Ishikawa (cell line): ENCODE measurements around the gene CLIC3.

Source experiments
- CEBPB ChIP-seq: IDR thresholded peaks from 2 replicates; pipeline ENCODE4 v1.6.1; 2012
- EGR1 ChIP-seq: IDR thresholded peaks from 2 replicates; pipeline ENCODE4 v1.6.1; 2012
- EP300 ChIP-seq: IDR thresholded peaks from 2 replicates; pipeline ENCODE4 v1.6.1; 2012; ENCODE audit warnings: borderline replicate concordance
- NFIC ChIP-seq: IDR thresholded peaks from 2 replicates; pipeline ENCODE4 v1.6.1; 2012
- RAD21 ChIP-seq: IDR thresholded peaks from 2 replicates; pipeline ENCODE4 v1.6.1; 2012; ENCODE audit warnings: low read depth
- TAF1 ChIP-seq: IDR thresholded peaks from 2 replicates; pipeline ENCODE4 v1.6.1; 2012; ENCODE audit warnings: low read depth, mild to moderate bottlenecking
- YY1 ChIP-seq: IDR thresholded peaks from 2 replicates; pipeline ENCODE4 v1.6.1; 2012; ENCODE audit warnings: low read depth
- ZBTB7A ChIP-seq: IDR thresholded peaks from 2 replicates; pipeline ENCODE4 v1.6.1; 2012; ENCODE audit warnings: low read depth
- TF ChIP-seq, protein P1 (sequence below): IDR thresholded peaks from 2 replicates; pipeline ENCODE4 v1.6.1; 2012; ENCODE audit warnings: low read depth, mild to moderate bottlenecking

DNA sequence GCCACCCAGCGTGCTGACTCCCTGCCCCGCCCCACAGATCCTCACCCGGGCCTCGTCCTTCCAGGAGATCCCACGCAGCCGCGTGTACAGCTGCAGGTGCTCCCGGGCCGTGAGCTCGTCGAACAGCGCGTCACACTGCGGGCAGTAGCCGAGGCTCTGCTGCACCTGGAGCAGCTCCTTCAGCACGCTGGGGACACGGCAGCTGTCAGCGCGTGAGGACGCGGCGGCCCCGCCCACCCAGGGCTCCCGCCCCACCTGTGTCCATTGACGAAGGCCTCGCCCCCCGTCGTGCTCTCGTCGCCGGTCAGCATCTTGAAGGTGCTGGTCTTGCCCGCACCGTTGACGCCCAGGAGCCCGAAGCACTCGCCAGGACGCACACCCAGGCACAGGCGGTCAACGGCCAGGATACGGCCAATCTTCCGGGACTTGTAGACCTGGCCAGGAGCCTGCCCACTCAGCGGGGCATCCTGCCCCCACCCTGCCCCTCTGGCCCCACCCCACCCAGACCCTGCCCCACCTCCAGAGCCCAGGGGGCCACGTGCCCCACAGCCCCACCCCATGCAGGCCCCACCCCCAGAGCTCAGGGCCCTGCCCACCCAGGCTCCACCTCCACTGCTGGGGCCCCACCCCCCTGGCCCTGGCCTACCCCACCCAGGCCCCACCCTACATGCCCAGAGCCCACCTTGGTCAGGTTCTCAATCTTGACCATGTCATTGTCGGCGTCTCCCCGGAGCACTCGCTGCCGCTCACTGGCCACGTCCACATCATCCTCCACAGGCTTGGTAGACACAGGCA lies 13.8 kb upstream of the CLIC3 start:
- TF ChIP-seq TAF1 (no peak), EP300 (no peak), YY1 (no peak), EGR1 (no peak), RAD21 (no peak), NFIC (no peak), CEBPB (no peak), ZBTB7A (no peak)
- TF ChIP-seq, protein P1, sequence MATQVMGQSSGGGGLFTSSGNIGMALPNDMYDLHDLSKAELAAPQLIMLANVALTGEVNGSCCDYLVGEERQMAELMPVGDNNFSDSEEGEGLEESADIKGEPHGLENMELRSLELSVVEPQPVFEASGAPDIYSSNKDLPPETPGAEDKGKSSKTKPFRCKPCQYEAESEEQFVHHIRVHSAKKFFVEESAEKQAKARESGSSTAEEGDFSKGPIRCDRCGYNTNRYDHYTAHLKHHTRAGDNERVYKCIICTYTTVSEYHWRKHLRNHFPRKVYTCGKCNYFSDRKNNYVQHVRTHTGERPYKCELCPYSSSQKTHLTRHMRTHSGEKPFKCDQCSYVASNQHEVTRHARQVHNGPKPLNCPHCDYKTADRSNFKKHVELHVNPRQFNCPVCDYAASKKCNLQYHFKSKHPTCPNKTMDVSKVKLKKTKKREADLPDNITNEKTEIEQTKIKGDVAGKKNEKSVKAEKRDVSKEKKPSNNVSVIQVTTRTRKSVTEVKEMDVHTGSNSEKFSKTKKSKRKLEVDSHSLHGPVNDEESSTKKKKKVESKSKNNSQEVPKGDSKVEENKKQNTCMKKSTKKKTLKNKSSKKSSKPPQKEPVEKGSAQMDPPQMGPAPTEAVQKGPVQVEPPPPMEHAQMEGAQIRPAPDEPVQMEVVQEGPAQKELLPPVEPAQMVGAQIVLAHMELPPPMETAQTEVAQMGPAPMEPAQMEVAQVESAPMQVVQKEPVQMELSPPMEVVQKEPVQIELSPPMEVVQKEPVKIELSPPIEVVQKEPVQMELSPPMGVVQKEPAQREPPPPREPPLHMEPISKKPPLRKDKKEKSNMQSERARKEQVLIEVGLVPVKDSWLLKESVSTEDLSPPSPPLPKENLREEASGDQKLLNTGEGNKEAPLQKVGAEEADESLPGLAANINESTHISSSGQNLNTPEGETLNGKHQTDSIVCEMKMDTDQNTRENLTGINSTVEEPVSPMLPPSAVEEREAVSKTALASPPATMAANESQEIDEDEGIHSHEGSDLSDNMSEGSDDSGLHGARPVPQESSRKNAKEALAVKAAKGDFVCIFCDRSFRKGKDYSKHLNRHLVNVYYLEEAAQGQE: no peak
